Panc1 (cell line): ENCODE results near the gene UBE2R2. TPM values are rescaled to one million over a fixed set of nuclear protein-coding genes. Genes with fewer than 3 reads are reported as not detected.
A peak's percentile ranks its signal among the peaks of the same experiment; 100 is the strongest.

Experiments used
- ATAC-seq: fragments of 200-7000 bp; cut with Tn5 transposase; 2 replicates; pipeline ENCODE4 v1.9.1; 2020; ENCODE audit warnings: mild to moderate bottlenecking, moderate library complexity
- BruUV-seq: library from RNA; stranded (reverse); fragments of 400-500 nt; replicated peaks from 2 replicates; lab custom pipeline; 2021; lab: Mats Ljungman, UMichigan
- CTCF ChIA-PET: fragments of 300-600 bp; sonication (Branson Sonifier 250); formaldehyde crosslinking; loops from one replicate; lab custom pipeline; 2022; ENCODE audit warnings: antibody characterized with exemption; lab: Charles Lee
- POLR2A ChIA-PET: fragments of 300-600 bp; sonication (Branson Sonifier 250); formaldehyde crosslinking; loops from one replicate; lab custom pipeline; 2022; ENCODE audit warnings: antibody characterized with exemption; lab: Charles Lee
- DNase-seq: peaks from one replicate; pipeline ENCODE4 v3.0.0-alpha.2; 2010; ENCODE audit warnings: low read depth, low spot score
- H3K27ac ChIP-seq: 2 replicates; pipeline ENCODE4 v1.5.1; 2011; ENCODE audit warnings: mild to moderate bottlenecking, low read length, inconsistent platforms
- H3K27me3 ChIP-seq: fragments of 200-500 bp; sonication (Bioruptor generic); 2 replicates; pipeline ENCODE4 v1.6.0; 2014; ENCODE audit warnings: low read length, inconsistent platforms; ENCODE audit not compliant: control insufficient read depth, insufficient read depth
- H3K36me3 ChIP-seq: fragments of 200-500 bp; sonication (Bioruptor generic); 2 replicates; pipeline ENCODE4 v1.5.1; 2014; ENCODE audit warnings: inconsistent platforms, mild to moderate bottlenecking, low read length, moderate library complexity; ENCODE audit not compliant: control insufficient read depth, insufficient read depth
- H3K4me1 ChIP-seq: 2 replicates; pipeline ENCODE4 v1.5.1; 2011; ENCODE audit warnings: inconsistent platforms, mild to moderate bottlenecking, low read length, moderate library complexity; ENCODE audit not compliant: control insufficient read depth, insufficient read depth
- H3K4me3 ChIP-seq, 2 experiments: 2 replicates each; pipeline ENCODE4 v1.5.1; 2011 to 2012; ENCODE audit warnings: low read depth in 2 of 2, low read length in 2 of 2, mild to moderate bottlenecking in 2 of 2, inconsistent platforms in 1 of 2, moderate library complexity in 1 of 2
- H3K9me3 ChIP-seq: fragments of 200-500 bp; sonication (Bioruptor generic); 2 replicates; pipeline ENCODE4 v1.5.1; 2014; ENCODE audit warnings: low read depth, mild to moderate bottlenecking, inconsistent platforms, low read length, moderate library complexity; ENCODE audit not compliant: control insufficient read depth, insufficient read depth
- POLR2AphosphoS5 ChIP-seq: IDR thresholded peaks from 2 replicates; pipeline ENCODE4 v1.6.1; 2012; ENCODE audit warnings: mild to moderate bottlenecking, low read depth, low read length, moderate library complexity
- SIN3A ChIP-seq: IDR thresholded peaks from 2 replicates; pipeline ENCODE4 v1.6.1; 2012; ENCODE audit warnings: low read depth, mild to moderate bottlenecking, low read length, moderate library complexity, borderline replicate concordance; ENCODE audit not compliant: insufficient read depth
- TCF7L2 ChIP-seq: IDR thresholded peaks from 2 replicates; pipeline ENCODE4 v1.6.1; 2011; ENCODE audit warnings: mild to moderate bottlenecking, low read depth, low read length, inconsistent platforms
- in situ Hi-C: cut with HindIII; loops from 2 replicates; pipeline ENCODE4 v1.10.0; 2016; ENCODE audit warnings: low sequenced_read_pairs, low pct_unique_long_range_greater_than_20kb
- intact Hi-C: fragments of 100-400 bp; cut with micrococcal nuclease; formaldehyde crosslinking; loops from one replicate; pipeline ENCODE4 v1.10.0; 2022; ENCODE audit not compliant: unreplicated experiment
- total RNA-seq: library from RNA; stranded (reverse); gene quantifications from one replicate; pipeline ENCODE4 v1.2.1, GENCODE V29; 2021; ENCODE audit not compliant: unreplicated experiment
- TF ChIP-seq, protein P1 (sequence below), 2 experiments: IDR thresholded peaks; 2 replicates each; pipeline ENCODE4 v1.6.1; 2011 to 2012; ENCODE audit warnings: low read depth in 2 of 2, control low read depth in 1 of 2, low read length in 1 of 2, mild to moderate bottlenecking in 1 of 2, moderate library complexity in 1 of 2; ENCODE audit not compliant: insufficient read depth in 1 of 2
- TF ChIP-seq, protein P2 (sequence below): fragments of 450-650 bp; IDR thresholded peaks from 2 replicates; pipeline ENCODE4 v1.5.1; 2017; ENCODE audit warnings: mild to moderate bottlenecking

UBE2R2 gene
- total RNA-seq, 1 experiment from 2014 or later, result 67.2 TPM

DNA sequence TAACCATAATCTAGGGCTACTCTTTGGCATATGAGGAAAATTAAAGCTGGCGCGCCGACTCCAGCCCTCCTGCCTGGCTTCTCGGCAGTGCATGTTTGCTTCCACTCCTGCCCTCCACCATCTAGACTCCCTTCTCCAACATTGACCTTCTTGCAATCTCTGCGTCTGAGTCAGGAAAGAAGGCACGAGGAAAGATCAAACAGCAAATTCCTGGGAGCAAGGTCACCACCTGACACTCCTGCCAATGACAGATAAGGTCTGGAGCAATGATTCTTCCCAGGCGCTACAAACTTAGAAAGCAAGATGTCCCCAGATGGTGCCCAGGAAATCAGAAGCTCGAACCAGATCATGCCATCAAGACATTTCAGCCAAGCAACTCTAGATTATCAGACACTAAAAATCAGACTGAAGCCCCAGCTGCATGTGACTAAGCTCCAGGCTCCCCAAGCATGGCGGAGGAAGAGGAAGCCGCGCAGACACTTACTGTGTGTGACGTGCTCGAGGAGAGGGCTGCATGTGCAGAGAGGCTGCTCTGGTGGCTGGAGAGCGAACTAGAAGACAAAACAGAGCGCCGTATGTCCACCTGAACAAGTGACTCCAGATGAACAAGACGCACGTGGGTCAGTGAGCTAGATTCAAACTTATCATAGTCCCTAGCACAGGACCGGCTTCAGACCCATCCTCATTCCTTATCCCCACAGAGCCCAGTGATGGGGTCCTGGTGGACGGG is 115.3 kb downstream of the UBE2R2 start:
- intact Hi-C loops, result loop anchor here (5.0 kb wide), 1 partner anchor 140 kb away; no protein-coding TSS in a partner anchor
- no peak overlapping the region for H3K4me3 ChIP-seq
- ATAC-seq (no peak), DNase-seq (no peak)
- in situ Hi-C loops, result no loop called here
- no TSS peak for BruUV-seq
- no peaks in the 10 kb centered on the region for H3K27me3 ChIP-seq
- peaks cover 36% of the 10 kb centered on the region for H3K36me3 ChIP-seq
- H3K27ac ChIP-seq, result no peak overlapping the region
- TF ChIP-seq TCF7L2 (no peak), POLR2AphosphoS5 (no peak), SIN3A (no peak)
- TF ChIP-seq, protein P1, sequence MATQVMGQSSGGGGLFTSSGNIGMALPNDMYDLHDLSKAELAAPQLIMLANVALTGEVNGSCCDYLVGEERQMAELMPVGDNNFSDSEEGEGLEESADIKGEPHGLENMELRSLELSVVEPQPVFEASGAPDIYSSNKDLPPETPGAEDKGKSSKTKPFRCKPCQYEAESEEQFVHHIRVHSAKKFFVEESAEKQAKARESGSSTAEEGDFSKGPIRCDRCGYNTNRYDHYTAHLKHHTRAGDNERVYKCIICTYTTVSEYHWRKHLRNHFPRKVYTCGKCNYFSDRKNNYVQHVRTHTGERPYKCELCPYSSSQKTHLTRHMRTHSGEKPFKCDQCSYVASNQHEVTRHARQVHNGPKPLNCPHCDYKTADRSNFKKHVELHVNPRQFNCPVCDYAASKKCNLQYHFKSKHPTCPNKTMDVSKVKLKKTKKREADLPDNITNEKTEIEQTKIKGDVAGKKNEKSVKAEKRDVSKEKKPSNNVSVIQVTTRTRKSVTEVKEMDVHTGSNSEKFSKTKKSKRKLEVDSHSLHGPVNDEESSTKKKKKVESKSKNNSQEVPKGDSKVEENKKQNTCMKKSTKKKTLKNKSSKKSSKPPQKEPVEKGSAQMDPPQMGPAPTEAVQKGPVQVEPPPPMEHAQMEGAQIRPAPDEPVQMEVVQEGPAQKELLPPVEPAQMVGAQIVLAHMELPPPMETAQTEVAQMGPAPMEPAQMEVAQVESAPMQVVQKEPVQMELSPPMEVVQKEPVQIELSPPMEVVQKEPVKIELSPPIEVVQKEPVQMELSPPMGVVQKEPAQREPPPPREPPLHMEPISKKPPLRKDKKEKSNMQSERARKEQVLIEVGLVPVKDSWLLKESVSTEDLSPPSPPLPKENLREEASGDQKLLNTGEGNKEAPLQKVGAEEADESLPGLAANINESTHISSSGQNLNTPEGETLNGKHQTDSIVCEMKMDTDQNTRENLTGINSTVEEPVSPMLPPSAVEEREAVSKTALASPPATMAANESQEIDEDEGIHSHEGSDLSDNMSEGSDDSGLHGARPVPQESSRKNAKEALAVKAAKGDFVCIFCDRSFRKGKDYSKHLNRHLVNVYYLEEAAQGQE (IDR thresholded peaks at IDR 0.05; ENCODE audit: insufficient read depth in 1 of 2, low read depth in 2 of 2, low read length in 1 of 2), result no peak
- TF ChIP-seq, protein P2, sequence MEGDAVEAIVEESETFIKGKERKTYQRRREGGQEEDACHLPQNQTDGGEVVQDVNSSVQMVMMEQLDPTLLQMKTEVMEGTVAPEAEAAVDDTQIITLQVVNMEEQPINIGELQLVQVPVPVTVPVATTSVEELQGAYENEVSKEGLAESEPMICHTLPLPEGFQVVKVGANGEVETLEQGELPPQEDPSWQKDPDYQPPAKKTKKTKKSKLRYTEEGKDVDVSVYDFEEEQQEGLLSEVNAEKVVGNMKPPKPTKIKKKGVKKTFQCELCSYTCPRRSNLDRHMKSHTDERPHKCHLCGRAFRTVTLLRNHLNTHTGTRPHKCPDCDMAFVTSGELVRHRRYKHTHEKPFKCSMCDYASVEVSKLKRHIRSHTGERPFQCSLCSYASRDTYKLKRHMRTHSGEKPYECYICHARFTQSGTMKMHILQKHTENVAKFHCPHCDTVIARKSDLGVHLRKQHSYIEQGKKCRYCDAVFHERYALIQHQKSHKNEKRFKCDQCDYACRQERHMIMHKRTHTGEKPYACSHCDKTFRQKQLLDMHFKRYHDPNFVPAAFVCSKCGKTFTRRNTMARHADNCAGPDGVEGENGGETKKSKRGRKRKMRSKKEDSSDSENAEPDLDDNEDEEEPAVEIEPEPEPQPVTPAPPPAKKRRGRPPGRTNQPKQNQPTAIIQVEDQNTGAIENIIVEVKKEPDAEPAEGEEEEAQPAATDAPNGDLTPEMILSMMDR, result no peak
- no peaks in the 10 kb centered on the region for H3K4me1 ChIP-seq
- ChIA-PET POLR2A (no interaction called here), CTCF (no interaction called here)
- no peaks in the 10 kb centered on the region for H3K9me3 ChIP-seq

DNA sequence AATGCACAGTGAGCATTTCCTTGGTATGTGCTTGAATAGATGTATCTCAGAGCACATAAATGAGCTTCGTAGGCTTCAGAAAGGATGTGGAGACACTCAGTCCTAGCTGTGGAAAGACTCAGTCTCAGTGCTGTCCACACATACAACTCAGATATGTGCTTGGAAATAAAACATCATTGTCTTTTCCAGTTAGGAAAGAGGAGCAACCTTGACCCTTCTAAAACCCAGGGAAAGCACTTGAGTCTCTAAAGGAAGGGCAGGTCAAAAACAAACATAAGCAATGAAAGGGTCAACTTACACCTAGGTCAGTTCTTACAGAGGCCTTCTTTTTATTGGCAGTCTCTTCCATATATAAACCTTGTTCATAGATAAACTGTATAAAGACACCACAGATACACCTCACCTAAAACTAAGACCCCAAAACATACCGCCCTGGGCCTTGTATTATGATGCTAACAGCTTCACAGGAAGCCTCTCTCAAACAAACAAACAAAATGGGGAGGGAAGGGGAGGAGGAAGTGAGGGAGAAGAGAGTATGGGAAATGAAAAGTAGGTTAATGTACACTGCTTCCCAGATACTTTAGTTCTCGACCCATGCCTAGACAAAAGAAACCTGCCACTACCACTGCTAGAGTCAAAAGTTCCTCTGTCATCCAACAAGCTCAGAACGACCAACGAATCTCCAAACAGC is 117.4 kb downstream of the UBE2R2 start:
- no peaks in the 10 kb centered on the region for H3K27me3 ChIP-seq
- no peak for ATAC-seq
- ChIA-PET CTCF (no interaction called here), POLR2A (no interaction called here)
- H3K27ac ChIP-seq, result no peak overlapping the region
- in situ Hi-C loops, result no loop called here
- H3K9me3 ChIP-seq, result no peaks in the 10 kb centered on the region
- no peak for DNase-seq
- TSS peak; percentile 17 for BruUV-seq
- no peak overlapping the region for H3K4me3 ChIP-seq
- intact Hi-C loops, result loop anchor here (5.0 kb wide), 1 partner anchor 138 kb away; no protein-coding TSS in a partner anchor
- no peaks in the 10 kb centered on the region for H3K4me1 ChIP-seq
- TF ChIP-seq, protein P2, result no peak
- TF ChIP-seq POLR2AphosphoS5, result no peak
- TF ChIP-seq SIN3A, result no peak
- TF ChIP-seq, protein P1 (IDR thresholded peaks at IDR 0.05; ENCODE audit: insufficient read depth in 1 of 2, low read depth in 2 of 2, low read length in 1 of 2), result no peak
- TF ChIP-seq TCF7L2, result no peak
- peaks cover 30% of the 10 kb centered on the region for H3K36me3 ChIP-seq
